Effector memory CD8-positive, alpha-beta T cell (primary cell): ENCODE measurements around the gene CCL28.

Experiments used
- ATAC-seq: fragments of 150-1000 bp; cut with Tn5 transposase; replicated peaks from 2 replicates; pipeline ENCODE4 v1.10.0; 2021; ENCODE audit warnings: mild to moderate bottlenecking, moderate library complexity
- DNase-seq, 3 experiments: peaks; one replicate each; pipeline ENCODE4 v3.0.0; 2021
- H3K27ac Mint-ChIP-seq, 2 donors: one replicate each; pipeline ENCODE4 v1.8.0; 2022; ENCODE audit warnings: mild to moderate bottlenecking in 2 of 2, mixed read lengths in 2 of 2, moderate library complexity in 2 of 2
- H3K27me3 Mint-ChIP-seq, 2 donors: one replicate each; pipeline ENCODE4 v1.8.0; 2022; ENCODE audit warnings: mixed read lengths in 2 of 2
- H3K36me3 Mint-ChIP-seq: one replicate; pipeline ENCODE4 v1.8.0; 2022; ENCODE audit warnings: mild to moderate bottlenecking, moderate library complexity, mixed read lengths; ENCODE audit not compliant: insufficient read depth
- H3K4me1 Mint-ChIP-seq, 2 donors: one replicate each; pipeline ENCODE4 v1.8.0; 2022; ENCODE audit warnings: low read depth in 2 of 2, mixed read lengths in 2 of 2
- H3K4me3 Mint-ChIP-seq, 2 donors: one replicate each; pipeline ENCODE4 v1.8.0; 2022; ENCODE audit warnings: mild to moderate bottlenecking in 2 of 2, mixed read lengths in 2 of 2, moderate library complexity in 2 of 2
- H3K9me3 Mint-ChIP-seq, 2 donors: one replicate each; pipeline ENCODE4 v1.8.0; 2022; ENCODE audit warnings: mixed read lengths in 2 of 2

Gene CCL28

GRCh38 chr5:43335681-43336080, 76.5 kb downstream of the CCL28 start:
- no peaks in the 10 kb centered on the region for H3K36me3 Mint-ChIP-seq

GRCh38 chr5:43332401-43332800, 79.8 kb downstream of the CCL28 start:
- H3K27ac Mint-ChIP-seq = no peak overlapping the region
- DNase-seq (no peak), ATAC-seq (no peak)
- no peaks in the 10 kb centered on the region for H3K4me1 Mint-ChIP-seq
- peaks cover 3 to 10% of the 10 kb centered on the region in 2 donors for H3K9me3 Mint-ChIP-seq
- H3K27me3 Mint-ChIP-seq = peaks cover 13 to 20% of the 10 kb centered on the region in 2 donors
- H3K36me3 Mint-ChIP-seq = no peaks in the 10 kb centered on the region
- no peak overlapping the region for H3K4me3 Mint-ChIP-seq

More at GRCh38 chr5:43335681-43336080, 76.5 kb downstream of the CCL28 start:
- ATAC-seq (no peak), DNase-seq (no peak)
- Mint-ChIP-seq H3K4me3 (no peak overlapping the region), H3K9me3 (peaks cover 5 to 10% of the 10 kb centered on the region in 2 donors), H3K4me1 (no peaks in the 10 kb centered on the region), H3K27me3 (peaks cover 30 to 34% of the 10 kb centered on the region in 2 donors), H3K27ac (no peak overlapping the region)
